ENCODE measurements around the gene GPR45. TPM values are rescaled to one million over a fixed set of nuclear protein-coding genes. Genes with fewer than 3 reads are reported as not detected.

The GPR45 gene
- total and polyA plus RNA-seq, 3 donors from 2014 or later: 0.68 to 0.74 TPM; not detected in 1

GRCh38 chr2:105237045-105237765 is 4.3 kb upstream of the GPR45 start:
- Histone ChIP-seq H3K27ac (no peak overlapping the region), H3K36me3 (ENCODE audit: low read depth, missing control alignments) (no peaks in the 10 kb centered on the region), H3K9me3 (no peaks in the 10 kb centered on the region), H3K4me1 (no peaks in the 10 kb centered on the region), H3K27me3 (no peaks in the 10 kb centered on the region), H3K4me3 (no peak overlapping the region)
- TF ChIP-seq POLR2A (IDR thresholded peaks at IDR 0.05): no peak
- TF ChIP-seq, protein P1, sequence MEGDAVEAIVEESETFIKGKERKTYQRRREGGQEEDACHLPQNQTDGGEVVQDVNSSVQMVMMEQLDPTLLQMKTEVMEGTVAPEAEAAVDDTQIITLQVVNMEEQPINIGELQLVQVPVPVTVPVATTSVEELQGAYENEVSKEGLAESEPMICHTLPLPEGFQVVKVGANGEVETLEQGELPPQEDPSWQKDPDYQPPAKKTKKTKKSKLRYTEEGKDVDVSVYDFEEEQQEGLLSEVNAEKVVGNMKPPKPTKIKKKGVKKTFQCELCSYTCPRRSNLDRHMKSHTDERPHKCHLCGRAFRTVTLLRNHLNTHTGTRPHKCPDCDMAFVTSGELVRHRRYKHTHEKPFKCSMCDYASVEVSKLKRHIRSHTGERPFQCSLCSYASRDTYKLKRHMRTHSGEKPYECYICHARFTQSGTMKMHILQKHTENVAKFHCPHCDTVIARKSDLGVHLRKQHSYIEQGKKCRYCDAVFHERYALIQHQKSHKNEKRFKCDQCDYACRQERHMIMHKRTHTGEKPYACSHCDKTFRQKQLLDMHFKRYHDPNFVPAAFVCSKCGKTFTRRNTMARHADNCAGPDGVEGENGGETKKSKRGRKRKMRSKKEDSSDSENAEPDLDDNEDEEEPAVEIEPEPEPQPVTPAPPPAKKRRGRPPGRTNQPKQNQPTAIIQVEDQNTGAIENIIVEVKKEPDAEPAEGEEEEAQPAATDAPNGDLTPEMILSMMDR (IDR thresholded peaks at IDR 0.05): no peak
- DNase-seq: no peak
- intact Hi-C loops (cut with DNase I; ENCODE audit: low total_unique reads): loop anchor here (5.0 kb wide), 1 partner anchor 125 kb away; no protein-coding TSS in a partner anchor
- WGBS, 2 donors: 29 to 53% methylated on average over 20 to 41 of the region's 41 CpGs

DNA sequence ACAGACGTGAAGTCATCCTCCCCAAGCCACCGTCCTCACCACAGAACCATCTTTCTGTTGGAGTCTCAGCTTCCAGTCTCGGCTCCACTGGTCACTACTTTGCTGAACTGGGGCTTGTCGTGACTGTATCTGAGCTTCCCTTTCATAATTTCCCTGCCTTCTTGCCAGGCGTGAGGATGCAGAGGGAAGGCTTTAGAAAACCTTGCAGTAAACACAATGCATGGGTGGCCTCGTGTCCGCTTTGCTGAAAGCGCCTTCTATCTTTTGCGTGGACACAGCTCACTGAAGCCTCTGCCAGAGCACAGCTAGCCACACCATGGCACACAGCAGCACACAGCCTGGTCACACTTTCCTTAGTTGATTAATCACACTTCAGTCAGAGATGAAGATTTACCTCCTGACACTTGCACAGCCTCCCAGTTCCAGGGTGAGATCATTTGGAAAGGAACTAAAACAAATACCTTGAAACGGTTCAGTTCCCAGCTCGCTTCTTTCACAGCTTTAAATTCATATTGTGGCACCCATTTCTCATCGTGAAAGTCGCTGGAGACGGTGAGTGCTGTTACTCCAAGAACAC is 2.8 kb upstream of the GPR45 start:
- H3K27me3 ChIP-seq: no peaks in the 10 kb centered on the region
- WGBS, 2 donors: 56 to 63% methylated on average over 14 of the region's 14 CpGs
- H3K36me3 ChIP-seq (ENCODE audit: low read depth, missing control alignments): no peaks in the 10 kb centered on the region
- no peak for DNase-seq
- H3K27ac ChIP-seq: no peak overlapping the region
- intact Hi-C loops (cut with DNase I; ENCODE audit: low total_unique reads): loop anchor here (5.0 kb wide), 1 partner anchor 126 kb away; no protein-coding TSS in a partner anchor
- no peaks in the 10 kb centered on the region for H3K4me1 ChIP-seq
- no peak overlapping the region for H3K4me3 ChIP-seq
- H3K9me3 ChIP-seq: no peaks in the 10 kb centered on the region
- TF ChIP-seq, protein P1 (IDR thresholded peaks at IDR 0.05): no peak
- TF ChIP-seq POLR2A (IDR thresholded peaks at IDR 0.05): no peak

- H3K36me3 ChIP-seq (ENCODE audit: low read depth, missing control alignments): no peaks in the 10 kb centered on the region
- no peak for DNase-seq
- intact Hi-C loops (cut with DNase I; ENCODE audit: low total_unique reads): loop anchor here (5.0 kb wide), 1 partner anchor 128 kb away; no protein-coding TSS in a partner anchor
- no peak overlapping the region for H3K4me3 ChIP-seq
- no peaks in the 10 kb centered on the region for H3K27me3 ChIP-seq
- H3K27ac ChIP-seq: no peak overlapping the region
- no peaks in the 10 kb centered on the region for H3K4me1 ChIP-seq
- 83 to 92% methylated on average over 2 of the region's 2 CpGs for WGBS, 2 donors
- no peaks in the 10 kb centered on the region for H3K9me3 ChIP-seq
- TF ChIP-seq POLR2A (IDR thresholded peaks at IDR 0.05): no peak
- TF ChIP-seq, protein P1 (IDR thresholded peaks at IDR 0.05): no peak
These were observed 1.6 kb upstream of the GPR45 start for GRCh38 chr2:105239924-105240323.

DNA sequence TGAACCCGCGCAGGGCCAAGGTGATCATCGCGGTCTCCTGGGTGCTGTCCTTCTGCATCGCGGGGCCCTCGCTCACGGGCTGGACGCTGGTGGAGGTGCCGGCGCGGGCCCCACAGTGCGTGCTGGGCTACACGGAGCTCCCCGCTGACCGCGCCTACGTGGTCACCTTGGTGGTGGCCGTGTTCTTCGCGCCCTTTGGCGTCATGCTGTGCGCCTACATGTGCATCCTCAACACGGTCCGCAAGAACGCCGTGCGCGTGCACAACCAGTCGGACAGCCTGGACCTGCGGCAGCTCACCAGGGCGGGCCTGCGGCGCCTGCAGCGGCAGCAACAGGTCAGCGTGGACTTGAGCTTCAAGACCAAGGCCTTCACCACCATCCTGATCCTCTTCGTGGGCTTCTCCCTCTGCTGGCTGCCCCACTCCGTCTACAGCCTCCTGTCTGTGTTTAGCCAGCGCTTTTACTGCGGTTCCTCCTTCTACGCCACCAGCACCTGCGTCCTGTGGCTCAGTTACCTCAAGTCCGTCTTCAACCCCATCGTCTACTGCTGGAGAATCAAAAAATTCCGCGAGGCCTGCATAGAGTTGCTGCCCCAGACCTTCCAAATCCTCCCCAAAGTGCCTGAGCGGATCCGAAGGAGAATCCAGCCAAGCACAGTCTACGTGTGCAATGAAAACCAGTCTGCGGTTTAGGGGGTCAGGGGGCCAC is 897 bp downstream of the GPR45 start:
- intact Hi-C loops (cut with DNase I; ENCODE audit: low total_unique reads): no loop called here
- H3K4me3 ChIP-seq: peak overlapping the region in 1 of 2 donors; percentile 33
- WGBS, 2 donors: 79 to 87% methylated on average over 25 to 50 of the region's 50 CpGs

More for the DNA sequence above, 897 bp downstream of the GPR45 start:
- Histone ChIP-seq H3K27me3 (no peaks in the 10 kb centered on the region), H3K36me3 (ENCODE audit: low read depth, missing control alignments) (no peaks in the 10 kb centered on the region), H3K9me3 (no peaks in the 10 kb centered on the region), H3K27ac (no peak overlapping the region), H3K4me1 (no peaks in the 10 kb centered on the region)
- TF ChIP-seq, protein P1 (IDR thresholded peaks at IDR 0.05): no peak
- no peak for TF ChIP-seq POLR2A (IDR thresholded peaks at IDR 0.05)
- DNase-seq: no peak
